Measurements from ENCODE around the gene XCR1.

GRCh38 chr3:45980819-45981218 is 46.5 kb downstream of the XCR1 start:
- no peak for TF ChIP-seq CTCF (IDR thresholded peaks at IDR 0.05; ENCODE audit: low read depth, low read length, poor library complexity, severe bottlenecking)
- TF ChIP-seq EZH2phosphoT487 (IDR thresholded peaks at IDR 0.05; ENCODE audit: borderline replicate concordance, low read length): no peak
